Lung (tissue), 12 donors: Measurements from ENCODE around the gene DLL3. TPM values are rescaled to one million over a fixed set of nuclear protein-coding genes. Genes with fewer than 3 reads are reported as not detected.

Experiments used
- ATAC-seq: fragments of 200-7000 bp; cut with Tn5 transposase; one replicate; pipeline ENCODE4 v1.9.1; 2020; ENCODE audit warnings: moderate number of reproducible peaks; ENCODE audit not compliant: insufficient read depth, low FRiP score
- DNase-seq, 3 donors: peaks; one replicate each; pipeline ENCODE4 v3.0.0-alpha.2; 2013 to 2017
- H3K27ac ChIP-seq, 2 donors: one replicate each; pipeline ENCODE4 v1.5.1; 2013; ENCODE audit warnings: mild to moderate bottlenecking in 2 of 2, moderate library complexity in 2 of 2, control low read depth in 1 of 2, inconsistent platforms in 1 of 2, low read depth in 1 of 2, low read length in 1 of 2
- H3K27me3 ChIP-seq, 3 donors: one replicate each; pipeline ENCODE4 v1.5.1; 2013; ENCODE audit warnings: low read length in 2 of 3; ENCODE audit not compliant: control insufficient read depth in 3 of 3, insufficient read depth in 3 of 3
- H3K36me3 ChIP-seq, 4 donors: one replicate each; pipeline ENCODE4 v1.5.1; 2013; ENCODE audit warnings: low read length in 4 of 4, mild to moderate bottlenecking in 1 of 4, moderate library complexity in 1 of 4; ENCODE audit not compliant: control insufficient read depth in 4 of 4, insufficient read depth in 4 of 4
- H3K4me1 ChIP-seq, 5 donors: one replicate each; pipeline ENCODE4 v1.5.1; 2013; ENCODE audit warnings: low read length in 5 of 5, mild to moderate bottlenecking in 2 of 5, moderate library complexity in 1 of 5; ENCODE audit not compliant: control insufficient read depth in 5 of 5, insufficient read depth in 5 of 5
- H3K4me3 ChIP-seq: one replicate; pipeline ENCODE4 v1.5.1; 2013; ENCODE audit warnings: mild to moderate bottlenecking, control low read depth, moderate library complexity
- H3K9ac ChIP-seq, 2 donors: one replicate each; pipeline ENCODE4 v1.5.1; 2013; ENCODE audit warnings: low read length in 2 of 2, control low read depth in 1 of 2; ENCODE audit not compliant: insufficient read depth in 1 of 2
- H3K9me3 ChIP-seq, 4 donors: one replicate each; pipeline ENCODE4 v1.5.1; 2013; ENCODE audit warnings: low read length in 3 of 4, mild to moderate bottlenecking in 1 of 4, moderate library complexity in 1 of 4; ENCODE audit not compliant: control insufficient read depth in 4 of 4, insufficient read depth in 3 of 4
- WGBS, 2 donors: extraction: QIAGEN DNeasy Blood & Tissue Kit; methylation state at CpG; one replicate each; pipeline ENCODE4 v1.1.7; 2013; 5-methylcytosine and 5-hydroxymethylcytosine counted together
- polyA plus RNA-seq, 2 donors: library from polyadenylated mRNA; stranded (reverse); fragments of 200-250 nt; gene quantifications; one replicate each; pipeline ENCODE4 v1.2.1, GENCODE V29; 2013
- total RNA-seq, 2 donors: library from RNA; depleted of rRNA in 1 of 2; stranded (reverse); fragments of >200 nt in 1 of 2; gene quantifications; one replicate each; pipeline ENCODE4 v1.2.1, GENCODE V29; 2014 to 2021
- TF ChIP-seq, protein P1 (sequence below): IDR thresholded peaks from 2 replicates; pipeline ENCODE4 v1.5.1; 2012; ENCODE audit warnings: mild to moderate bottlenecking; ENCODE audit errors: control extremely low read depth, extremely low read depth
- donor health status: control.
- donor health status: control.
- donor health status: Bipolar disorder and iron deficiency.
- donor health status: healthy.
- donor health status: DM: yes; HTN: yes; CAD: no.

The DLL3 gene
- total and polyA plus RNA-seq, 4 donors, result 0.07 TPM; not detected in 3

DNA sequence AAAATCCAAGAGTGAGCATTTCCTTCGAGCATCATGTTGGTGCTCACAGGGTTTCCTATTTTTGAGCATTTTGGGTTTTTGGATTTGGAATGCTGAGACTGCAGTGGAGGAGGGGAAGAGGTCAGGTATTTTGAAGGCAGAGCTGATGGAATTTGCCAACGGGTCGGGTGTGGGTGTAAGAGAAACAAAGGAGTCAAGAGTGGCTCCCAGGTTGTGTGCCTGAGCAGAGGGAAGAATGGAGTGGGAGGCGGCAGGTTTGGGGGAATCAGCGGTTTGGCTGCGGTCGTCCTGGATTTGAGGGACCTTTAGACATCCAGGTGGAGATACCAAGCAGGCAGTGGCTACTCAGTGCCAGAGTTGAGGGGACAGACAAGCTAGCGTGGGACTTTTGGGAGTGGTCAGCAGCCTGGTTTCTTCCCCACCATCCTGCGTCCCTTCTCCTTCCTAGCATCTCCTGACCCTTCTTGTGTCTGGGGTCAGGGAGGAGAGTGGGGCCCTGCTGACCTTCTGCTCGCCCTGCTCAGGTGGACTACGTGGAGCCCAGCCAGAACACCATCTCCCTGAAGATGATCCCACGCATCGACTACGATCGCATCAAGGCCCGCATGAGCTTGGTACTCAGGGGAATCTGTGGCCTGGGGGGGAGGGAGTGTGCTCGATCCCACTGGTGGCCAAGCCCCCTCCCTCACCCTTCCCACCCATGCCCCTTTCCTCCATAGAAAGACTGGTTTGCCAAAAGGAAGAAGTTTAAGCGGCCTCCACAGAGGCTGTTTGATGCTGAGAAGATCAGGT is 32.6 kb upstream of the DLL3 start:
- H3K27ac ChIP-seq, result no peak overlapping the region
- H3K4me1 ChIP-seq, result no peaks in the 10 kb centered on the region
- DNase-seq, result no peak
- no peaks in the 10 kb centered on the region for H3K27me3 ChIP-seq
- TF ChIP-seq, protein P1, sequence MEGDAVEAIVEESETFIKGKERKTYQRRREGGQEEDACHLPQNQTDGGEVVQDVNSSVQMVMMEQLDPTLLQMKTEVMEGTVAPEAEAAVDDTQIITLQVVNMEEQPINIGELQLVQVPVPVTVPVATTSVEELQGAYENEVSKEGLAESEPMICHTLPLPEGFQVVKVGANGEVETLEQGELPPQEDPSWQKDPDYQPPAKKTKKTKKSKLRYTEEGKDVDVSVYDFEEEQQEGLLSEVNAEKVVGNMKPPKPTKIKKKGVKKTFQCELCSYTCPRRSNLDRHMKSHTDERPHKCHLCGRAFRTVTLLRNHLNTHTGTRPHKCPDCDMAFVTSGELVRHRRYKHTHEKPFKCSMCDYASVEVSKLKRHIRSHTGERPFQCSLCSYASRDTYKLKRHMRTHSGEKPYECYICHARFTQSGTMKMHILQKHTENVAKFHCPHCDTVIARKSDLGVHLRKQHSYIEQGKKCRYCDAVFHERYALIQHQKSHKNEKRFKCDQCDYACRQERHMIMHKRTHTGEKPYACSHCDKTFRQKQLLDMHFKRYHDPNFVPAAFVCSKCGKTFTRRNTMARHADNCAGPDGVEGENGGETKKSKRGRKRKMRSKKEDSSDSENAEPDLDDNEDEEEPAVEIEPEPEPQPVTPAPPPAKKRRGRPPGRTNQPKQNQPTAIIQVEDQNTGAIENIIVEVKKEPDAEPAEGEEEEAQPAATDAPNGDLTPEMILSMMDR, result no peak
- WGBS, 2 donors, result 97 to 98% methylated on average over 18 of the region's 18 CpGs
- H3K9ac ChIP-seq, result no peak overlapping the region
- H3K9me3 ChIP-seq, result no peaks in the 10 kb centered on the region
- H3K4me3 ChIP-seq, result no peak overlapping the region
- H3K36me3 ChIP-seq, result peaks cover 37 to 63% (median 51%) of the 10 kb centered on the region in 4 donors
- ATAC-seq, result no peak

GRCh38 chr19:39467941-39468340 is 30.8 kb upstream of the DLL3 start:
- H3K36me3 ChIP-seq, result peaks cover 46 to 79% (median 61%) of the 10 kb centered on the region in 4 donors
- TF ChIP-seq, protein P1, result no peak
- no peak overlapping the region for H3K9ac ChIP-seq
- no peaks in the 10 kb centered on the region for H3K27me3 ChIP-seq
- no peaks in the 10 kb centered on the region for H3K4me1 ChIP-seq
- H3K27ac ChIP-seq, result no peak overlapping the region
- H3K9me3 ChIP-seq, result peaks cover 0 to 2% (median 0%) of the 10 kb centered on the region in 4 donors
- DNase-seq, result no peak
- no peak overlapping the region for H3K4me3 ChIP-seq
- 95 to 96% methylated on average over 7 of the region's 7 CpGs for WGBS, 2 donors
- no peak for ATAC-seq

GRCh38 chr19:39469036-39469435 is 29.7 kb upstream of the DLL3 start:
- Histone ChIP-seq H3K36me3 (peaks cover 52 to 88% (median 62%) of the 10 kb centered on the region in 4 donors), H3K27me3 (no peaks in the 10 kb centered on the region), H3K9ac (no peak overlapping the region), H3K27ac (no peak overlapping the region), H3K4me1 (no peaks in the 10 kb centered on the region), H3K9me3 (peaks cover 0 to 2% (median 0%) of the 10 kb centered on the region in 4 donors), H3K4me3 (no peak overlapping the region)
- no peak for ATAC-seq
- TF ChIP-seq, protein P1, result no peak
- DNase-seq, result no peak
- WGBS, 2 donors, result 90 to 91% methylated on average over 11 of the region's 11 CpGs
